B cell (primary cell): ENCODE data around the gene SLC19A1. TPM values are rescaled to one million over a fixed set of nuclear protein-coding genes. Genes with fewer than 3 reads are reported as not detected.

Experiments
- ATAC-seq: fragments of 200-7000 bp; cut with Tn5 transposase; one replicate; pipeline ENCODE4 v1.10.0; 2021; ENCODE audit warnings: low read depth, mild to moderate bottlenecking, moderate number of reproducible peaks, moderate library complexity
- CTCF ChIA-PET: fragments of 350-600 bp; sonication (Branson Sonifier 250); formaldehyde crosslinking; loops from one replicate; lab custom pipeline; 2021; ENCODE audit warnings: antibody characterized with exemption, inconsistent platforms; lab: Charles Lee
- POLR2A ChIA-PET: fragments of 350-600 bp; sonication (Branson Sonifier 250); formaldehyde crosslinking; loops from one replicate; lab custom pipeline; 2021; ENCODE audit warnings: antibody characterized with exemption; lab: Charles Lee
- DNase-seq: peaks from one replicate; pipeline ENCODE4 v3.0.0; 2013
- H2AFZ ChIP-seq: 2 replicates; pipeline ENCODE4 v1.6.1; 2012; ENCODE audit warnings: mild to moderate bottlenecking, low read depth, low read length; ENCODE audit not compliant: insufficient read depth, poor library complexity, severe bottlenecking
- H3K27ac ChIP-seq, 2 donors: 1 replicate in 1 of 2; 2 replicates in 1 of 2; pipeline ENCODE4 v1.5.1; 2012 to 2013; ENCODE audit warnings: low read length in 2 of 2, mild to moderate bottlenecking in 2 of 2, moderate library complexity in 1 of 2
- H3K27me3 ChIP-seq, 4 experiments: fragments of 200-600 bp in 1 of 4; sonication (generic) in 1 of 4; replicated peaks in 1 of 4; 1 replicate in 2 of 4; 2 replicates in 2 of 4; pipeline versions ENCODE4 v1.6.1 to v1.7.0; 2013 to 2016; ENCODE audit warnings: low read length in 3 of 4, mild to moderate bottlenecking in 2 of 4, mixed read lengths in 1 of 4, moderate library complexity in 1 of 4; ENCODE audit not compliant: insufficient read depth in 4 of 4, control insufficient read depth in 3 of 4; ENCODE audit errors: control extremely low read depth in 1 of 4
- H3K36me3 ChIP-seq, 2 experiments: replicated peaks in 1 of 2; 1 replicate in 1 of 2; 2 replicates in 1 of 2; pipeline versions ENCODE4 v1.6.1 to v1.7.1; 2013; ENCODE audit warnings: low read length in 1 of 2; ENCODE audit not compliant: insufficient read depth in 2 of 2, control insufficient read depth in 1 of 2; ENCODE audit errors: control extremely low read depth in 1 of 2, extremely low read depth in 1 of 2
- H3K4me1 ChIP-seq, 2 donors: fragments of 200-600 bp in 1 of 2; sonication (generic) in 1 of 2; 1 replicate in 1 of 2; 2 replicates in 1 of 2; pipeline versions ENCODE4 v1.5.1 to v1.6.1; 2013 to 2017; ENCODE audit warnings: low read length in 2 of 2; ENCODE audit not compliant: control insufficient read depth in 2 of 2, insufficient read depth in 2 of 2
- H3K4me2 ChIP-seq: replicated peaks from 2 replicates; pipeline ENCODE3; 2012; ENCODE audit warnings: mild to moderate bottlenecking, low read depth, low read length; ENCODE audit not compliant: poor library complexity, severe bottlenecking
- H3K4me3 ChIP-seq, 5 experiments: fragments of 200-600 bp in 1 of 5; sonication (generic) in 1 of 5; 1 replicate in 3 of 5; 2 replicates in 2 of 5; pipeline versions ENCODE4 v1.5.1 to v1.7.0; 2011 to 2016; ENCODE audit warnings: low read length in 4 of 5, mild to moderate bottlenecking in 4 of 5, low read depth in 2 of 5, control low read depth in 1 of 5, moderate library complexity in 1 of 5; ENCODE audit not compliant: insufficient read depth in 1 of 5; ENCODE audit errors: control extremely low read depth in 1 of 5, extremely low read depth in 1 of 5
- H3K79me2 ChIP-seq: fragments of 200-600 bp; sonication (generic); one replicate; pipeline ENCODE4 v1.6.0; 2016; ENCODE audit warnings: low read length; ENCODE audit not compliant: control insufficient read depth, insufficient read depth
- H3K9ac ChIP-seq: fragments of 200-600 bp; sonication (generic); 2 replicates; pipeline ENCODE4 v1.6.1; 2017; ENCODE audit warnings: mild to moderate bottlenecking, low read length, moderate library complexity
- H3K9me3 ChIP-seq, 3 donors: one replicate each; pipeline versions ENCODE4 v1.6.1 to v1.7.1; 2013; ENCODE audit warnings: low read length in 2 of 3; ENCODE audit not compliant: control insufficient read depth in 2 of 3, insufficient read depth in 1 of 3; ENCODE audit errors: control extremely low read depth in 1 of 3
- H4K20me1 ChIP-seq: 2 replicates; pipeline ENCODE4 v1.6.0; 2012; ENCODE audit warnings: mild to moderate bottlenecking, low read length; ENCODE audit not compliant: insufficient read depth, control insufficient read depth, poor library complexity, severe bottlenecking
- H3K27ac Mint-ChIP-seq: one replicate; pipeline ENCODE4 v1.8.0; 2021; ENCODE audit warnings: mixed read lengths
- H3K27me3 Mint-ChIP-seq: one replicate; pipeline ENCODE4 v1.8.0; 2021; ENCODE audit warnings: mixed read lengths
- H3K4me1 Mint-ChIP-seq: one replicate; pipeline ENCODE4 v1.8.0; 2021; ENCODE audit warnings: mixed read lengths
- H3K4me3 Mint-ChIP-seq: one replicate; pipeline ENCODE4 v1.8.0; 2021; ENCODE audit warnings: mixed read lengths
- H3K9me3 Mint-ChIP-seq: one replicate; pipeline ENCODE4 v1.8.0; 2022; ENCODE audit warnings: mixed read lengths; ENCODE audit not compliant: insufficient read depth
- EZH2 ChIP-seq: IDR thresholded peaks from 2 replicates; pipeline ENCODE4 v1.6.1; 2012; ENCODE audit warnings: borderline replicate concordance, low read depth, mild to moderate bottlenecking, moderate library complexity, low read length; ENCODE audit not compliant: insufficient read depth, poor library complexity, severe bottlenecking
- WGBS: methylation state at CpG from one replicate; pipeline ENCODE4 v1.1.5; 2013; ENCODE audit warnings: missing lambda C conversion rate; ENCODE audit not compliant: insufficient coverage; 5-methylcytosine and 5-hydroxymethylcytosine counted together
- intact Hi-C: fragments of 100-400 bp; cut with micrococcal nuclease; formaldehyde crosslinking; loops from one replicate; pipeline ENCODE4 v1.10.0; 2022
- polyA plus RNA-seq: library from polyadenylated mRNA; depleted of rRNA; stranded (reverse); fragments of >200 nt; gene quantifications from 2 replicates; pipeline ENCODE4 v1.2.3, GENCODE V29; 2012
- total RNA-seq, 2 donors: library from RNA; stranded (reverse); fragments of 120-200 nt in 1 of 2; gene quantifications; 1 replicate in 1 of 2; 2 replicates in 1 of 2; pipeline versions ENCODE4 v1.2.3 to v1.2.4, GENCODE V29; 2013 to 2022
- TF ChIP-seq, protein P1 (sequence below): fragments of 200-600 bp; IDR thresholded peaks from one replicate; pipeline ENCODE4 v1.8.0; 2022; ENCODE audit warnings: antibody characterized with exemption, mild to moderate bottlenecking

The SLC19A1 gene
- total and polyA plus RNA-seq, 2 donors (not counting 1 experiment from before 2014, with no cell fraction given), result 8.7 to 10.1 TPM

GRCh38 chr21:45590726-45591618 lies 48.7 kb upstream of the SLC19A1 start:
- H3K79me2 ChIP-seq, result no peaks in the 10 kb centered on the region
- 8% methylated on average over 48 of the region's 53 CpGs for WGBS
- TF ChIP-seq, protein P1, sequence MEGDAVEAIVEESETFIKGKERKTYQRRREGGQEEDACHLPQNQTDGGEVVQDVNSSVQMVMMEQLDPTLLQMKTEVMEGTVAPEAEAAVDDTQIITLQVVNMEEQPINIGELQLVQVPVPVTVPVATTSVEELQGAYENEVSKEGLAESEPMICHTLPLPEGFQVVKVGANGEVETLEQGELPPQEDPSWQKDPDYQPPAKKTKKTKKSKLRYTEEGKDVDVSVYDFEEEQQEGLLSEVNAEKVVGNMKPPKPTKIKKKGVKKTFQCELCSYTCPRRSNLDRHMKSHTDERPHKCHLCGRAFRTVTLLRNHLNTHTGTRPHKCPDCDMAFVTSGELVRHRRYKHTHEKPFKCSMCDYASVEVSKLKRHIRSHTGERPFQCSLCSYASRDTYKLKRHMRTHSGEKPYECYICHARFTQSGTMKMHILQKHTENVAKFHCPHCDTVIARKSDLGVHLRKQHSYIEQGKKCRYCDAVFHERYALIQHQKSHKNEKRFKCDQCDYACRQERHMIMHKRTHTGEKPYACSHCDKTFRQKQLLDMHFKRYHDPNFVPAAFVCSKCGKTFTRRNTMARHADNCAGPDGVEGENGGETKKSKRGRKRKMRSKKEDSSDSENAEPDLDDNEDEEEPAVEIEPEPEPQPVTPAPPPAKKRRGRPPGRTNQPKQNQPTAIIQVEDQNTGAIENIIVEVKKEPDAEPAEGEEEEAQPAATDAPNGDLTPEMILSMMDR, result no peak
- no peak for TF ChIP-seq EZH2
- ChIA-PET POLR2A (no interaction called here), CTCF (no interaction called here)
- H2AFZ ChIP-seq, result peak overlapping the region; percentile 26
- no peaks in the 10 kb centered on the region for H4K20me1 ChIP-seq
- H3K27me3 ChIP-seq, result peaks cover 0 to 31% (median 8%) of the 10 kb centered on the region in 4 experiments
- ATAC-seq (peak; percentile 42), DNase-seq (peak; percentile 68)
- no peak overlapping the region for H3K27ac ChIP-seq
- Mint-ChIP-seq H3K27me3 (peaks cover 46% of the 10 kb centered on the region), H3K4me1 (peaks cover 11% of the 10 kb centered on the region), H3K9me3 (peaks cover 10% of the 10 kb centered on the region), H3K4me3 (no peak overlapping the region), H3K27ac (no peak overlapping the region)
- H3K4me1 ChIP-seq, result peaks cover 25 to 30% of the 10 kb centered on the region in 2 donors
- peak overlapping the region in 4 of 5 experiments; percentile 18 to 40 (median 26) for H3K4me3 ChIP-seq
- H3K36me3 ChIP-seq, result no peaks in the 10 kb centered on the region
- intact Hi-C loops, result loop anchor here (1.0 to 5.0 kb wide), 3 partner anchors 36 to 51 kb away; partner anchors contain the start of genes PCBP3 and SLC19A1
- H3K9ac ChIP-seq, result no peak overlapping the region
- peak overlapping the region; percentile 88 for H3K4me2 ChIP-seq
- peaks cover 0 to 21% (median 13%) of the 10 kb centered on the region in 3 donors for H3K9me3 ChIP-seq

DNA sequence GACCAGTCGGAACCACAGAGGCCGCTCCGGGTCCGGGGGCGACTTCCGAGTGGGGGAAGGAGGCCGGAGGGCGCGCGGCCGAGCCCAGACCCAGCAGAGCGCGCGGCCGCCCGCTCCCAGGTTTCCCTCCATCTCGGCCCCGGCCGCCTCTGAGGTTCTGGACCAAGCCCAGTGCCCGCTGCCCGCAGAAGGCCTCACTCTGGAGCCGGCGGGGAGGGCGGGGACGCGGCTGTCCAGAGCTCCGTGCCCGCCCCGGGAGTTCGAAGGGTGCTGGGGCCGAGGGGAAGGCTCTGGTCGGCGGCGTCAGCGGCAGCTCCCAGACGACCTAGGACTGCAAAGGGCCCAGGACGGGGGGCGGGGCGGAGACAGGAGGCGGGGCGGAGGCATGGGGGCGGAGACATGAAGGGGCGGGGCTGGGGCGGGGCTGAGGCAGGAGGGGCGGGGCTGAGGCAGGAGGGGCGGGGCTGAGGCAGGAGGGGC lies 48.0 kb upstream of the SLC19A1 start:
- Histone ChIP-seq H2AFZ (peak overlapping the region; percentile 75), H3K27me3 (peaks cover 0 to 32% (median 8%) of the 10 kb centered on the region in 4 experiments), H4K20me1 (no peaks in the 10 kb centered on the region), H3K36me3 (no peaks in the 10 kb centered on the region), H3K27ac (no peak overlapping the region), H3K9me3 (peaks cover 0 to 27% (median 15%) of the 10 kb centered on the region in 3 donors), H3K79me2 (no peaks in the 10 kb centered on the region), H3K4me3 (peak overlapping the region in 4 of 5 experiments; percentile 36 to 58 (median 51)), H3K4me2 (peak overlapping the region; percentile 88), H3K9ac (peak overlapping the region; percentile 57), H3K4me1 (peaks cover 25 to 30% of the 10 kb centered on the region in 2 donors)
- peak; percentile 67 for ATAC-seq
- Mint-ChIP-seq H3K27me3 (peaks cover 44% of the 10 kb centered on the region), H3K27ac (no peak overlapping the region), H3K9me3 (peaks cover 13% of the 10 kb centered on the region), H3K4me1 (peaks cover 11% of the 10 kb centered on the region), H3K4me3 (peak overlapping the region; percentile 27)
- 7% methylated on average over 35 of the region's 46 CpGs for WGBS
- ChIA-PET CTCF (no interaction called here), POLR2A (no interaction called here)
- intact Hi-C loops, result loop anchor here (1.0 to 5.0 kb wide), 2 partner anchors 48 to 52 kb away; partner anchors contain the start of genes PCBP3 and SLC19A1
- TF ChIP-seq, protein P1, result no peak
- TF ChIP-seq EZH2, result no peak
- DNase-seq, result peak; percentile 71
